ENCODE measurements around the gene JPH4.
A peak's percentile ranks its signal among the peaks of the same experiment; 100 is the strongest.

The JPH4 gene

GRCh38 chr14:23551266-23552028 lies 27.1 kb downstream of the JPH4 start, which contains the start of gene ZFHX2:
ZFHX2 (minus strand) TSS chr14:23551765; CDS start chr14:23535325, 16,440 bp downstream.
- peak; percentile 31 for DNase-seq (ENCODE audit: low read depth)
- no peak for TF ChIP-seq CTCF (IDR thresholded peaks at IDR 0.05; ENCODE audit: low read length, missing control alignments)
- peak within 1 kb of the TSS; percentile 58 for H3K4me3 ChIP-seq (replicated peaks; ENCODE audit: low read depth, low read length)

GRCh38 chr14:23550812-23551265 lies 27.8 kb downstream of the JPH4 start:
- TF ChIP-seq CTCF (IDR thresholded peaks at IDR 0.05; ENCODE audit: low read length, missing control alignments), result no peak

GRCh38 chr14:23550131-23550811 lies 28.3 kb downstream of the JPH4 start:
- peak overlapping the region; percentile 58 for H3K4me3 ChIP-seq (replicated peaks; ENCODE audit: low read depth, low read length)
- no peak for TF ChIP-seq CTCF (IDR thresholded peaks at IDR 0.05; ENCODE audit: low read length, missing control alignments)
- DNase-seq (ENCODE audit: low read depth), result no peak

More at GRCh38 chr14:23550812-23551265, 27.8 kb downstream of the JPH4 start:
- no peak for DNase-seq (ENCODE audit: low read depth)
- H3K4me3 ChIP-seq (replicated peaks; ENCODE audit: low read depth, low read length), result peak overlapping the region; percentile 58

GRCh38 chr14:23548351-23549318 lies 30.0 kb downstream of the JPH4 start:
- no peak overlapping the region for H3K4me3 ChIP-seq (replicated peaks; ENCODE audit: low read depth, low read length)
- TF ChIP-seq CTCF (IDR thresholded peaks at IDR 0.05; ENCODE audit: low read length, missing control alignments), result no peak
- DNase-seq (ENCODE audit: low read depth), result peak; percentile 48

GRCh38 chr14:23547924-23548323 lies 30.7 kb downstream of the JPH4 start:
- no peak for TF ChIP-seq CTCF (IDR thresholded peaks at IDR 0.05; ENCODE audit: low read length, missing control alignments)
- no peak for DNase-seq (ENCODE audit: low read depth)
- H3K4me3 ChIP-seq (replicated peaks; ENCODE audit: low read depth, low read length), result no peak overlapping the region

- no peak for TF ChIP-seq CTCF (IDR thresholded peaks at IDR 0.05; ENCODE audit: low read length, missing control alignments)
- no peak overlapping the region for H3K4me3 ChIP-seq (replicated peaks; ENCODE audit: low read depth, low read length)
- DNase-seq (ENCODE audit: low read depth), result no peak
Measured at GRCh38 chr14:23546450-23547035, 32.0 kb downstream of the JPH4 start.
